Esophagus muscularis mucosa (tissue), 4 donors: ENCODE measurements around the gene CALD1. TPM values are rescaled to one million over a fixed set of nuclear protein-coding genes. Genes with fewer than 3 reads are reported as not detected.
A peak's percentile ranks its signal among the peaks of the same experiment; 100 is the strongest.

Experiments used
- DNase-seq: peaks from one replicate; pipeline ENCODE4 v3.0.0-alpha.2; 2017; ENCODE audit errors: extremely low spot score
- H3K27ac ChIP-seq, 4 donors: fragments of 200-600 bp; sonication (generic); replicated peaks in 1 of 4; 1 replicate in 3 of 4; 2 replicates in 1 of 4; pipeline ENCODE4 v1.5.1; 2016 to 2019; ENCODE audit warnings: mild to moderate bottlenecking in 1 of 4
- H3K27me3 ChIP-seq, 4 donors: fragments of 200-600 bp; sonication (generic); one replicate each; pipeline versions ENCODE4 v1.5.1 to v1.6.0; 2016 to 2019
- H3K36me3 ChIP-seq, 4 donors: fragments of 200-600 bp; sonication (generic); one replicate each; pipeline ENCODE4 v1.5.1; 2016 to 2019
- H3K4me1 ChIP-seq, 4 donors: fragments of 200-600 bp; sonication (generic); one replicate each; pipeline ENCODE4 v1.5.1; 2016 to 2019
- H3K4me3 ChIP-seq, 4 donors: fragments of 200-600 bp; sonication (generic); 1 replicate in 2 of 4; 2 replicates in 2 of 4; pipeline ENCODE4 v1.5.1; 2016 to 2019; ENCODE audit warnings: mild to moderate bottlenecking in 4 of 4, moderate library complexity in 1 of 4
- H3K9me3 ChIP-seq, 4 donors: fragments of 200-600 bp; sonication (generic); 1 replicate in 3 of 4; 2 replicates in 1 of 4; pipeline ENCODE4 v1.5.1; 2016 to 2019
- EP300 ChIP-seq: sonication (generic); formaldehyde crosslinking; IDR thresholded peaks from one replicate; pipeline ENCODE4 v1.6.1; 2017; ENCODE audit warnings: antibody characterized with exemption
- POLR2A ChIP-seq: fragments of 450-650 bp; IDR thresholded peaks from one replicate; pipeline ENCODE4 v1.6.1; 2017; ENCODE audit warnings: antibody characterized with exemption, moderate library complexity, mild to moderate bottlenecking, low read depth
- POLR2AphosphoS5 ChIP-seq, 2 donors: sonication (generic); formaldehyde crosslinking; IDR thresholded peaks; one replicate each; pipeline ENCODE4 v1.6.1; 2017; ENCODE audit warnings: antibody characterized with exemption in 2 of 2
- WGBS: methylation state at CpG from one replicate; pipeline ENCODE4 v1.1.5; 2018; 5-methylcytosine and 5-hydroxymethylcytosine counted together
- intact Hi-C: fragments of 100-400 bp; cut with DNase I; formaldehyde crosslinking; loops from one replicate; pipeline ENCODE4 v1.15.1; 2023
- total RNA-seq, 4 donors: library from RNA; depleted of rRNA; stranded (reverse); fragments of >200 nt; gene quantifications; one replicate each; pipeline versions ENCODE4 v1.1.0 to v1.2.1, GENCODE V29; 2016
- TF ChIP-seq, protein P1 (sequence below), 3 experiments: fragments of 200-600 bp in 2 of 3; fragments of 450-650 bp in 1 of 3; sonication (generic) in 2 of 3; IDR thresholded peaks; one replicate each; pipeline ENCODE4 v1.5.1; 2017 to 2019; ENCODE audit warnings: antibody characterized with exemption in 3 of 3, mild to moderate bottlenecking in 2 of 3, moderate library complexity in 1 of 3

Gene CALD1
- total RNA-seq, 4 donors from 2014 or later = 2,057 to 3,140 (median 2,687) TPM

DNA sequence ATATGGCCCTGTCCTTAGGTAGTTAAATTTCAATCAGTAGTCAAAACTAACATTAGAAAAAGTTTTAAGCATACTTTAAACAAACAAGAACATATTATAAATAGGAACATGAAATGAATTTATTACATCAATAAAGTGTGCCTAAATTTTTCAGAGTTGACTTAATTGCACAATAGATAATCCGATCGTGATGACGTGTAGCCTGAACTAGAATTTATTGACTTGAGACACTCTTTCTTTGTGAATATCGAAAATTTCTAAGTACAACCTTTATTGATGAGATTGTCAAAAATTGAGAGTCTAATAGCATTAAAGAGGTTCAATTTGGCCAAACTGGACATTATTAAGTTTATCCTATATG is 56.0 kb downstream of the CALD1 start:
- TF ChIP-seq, protein P1, sequence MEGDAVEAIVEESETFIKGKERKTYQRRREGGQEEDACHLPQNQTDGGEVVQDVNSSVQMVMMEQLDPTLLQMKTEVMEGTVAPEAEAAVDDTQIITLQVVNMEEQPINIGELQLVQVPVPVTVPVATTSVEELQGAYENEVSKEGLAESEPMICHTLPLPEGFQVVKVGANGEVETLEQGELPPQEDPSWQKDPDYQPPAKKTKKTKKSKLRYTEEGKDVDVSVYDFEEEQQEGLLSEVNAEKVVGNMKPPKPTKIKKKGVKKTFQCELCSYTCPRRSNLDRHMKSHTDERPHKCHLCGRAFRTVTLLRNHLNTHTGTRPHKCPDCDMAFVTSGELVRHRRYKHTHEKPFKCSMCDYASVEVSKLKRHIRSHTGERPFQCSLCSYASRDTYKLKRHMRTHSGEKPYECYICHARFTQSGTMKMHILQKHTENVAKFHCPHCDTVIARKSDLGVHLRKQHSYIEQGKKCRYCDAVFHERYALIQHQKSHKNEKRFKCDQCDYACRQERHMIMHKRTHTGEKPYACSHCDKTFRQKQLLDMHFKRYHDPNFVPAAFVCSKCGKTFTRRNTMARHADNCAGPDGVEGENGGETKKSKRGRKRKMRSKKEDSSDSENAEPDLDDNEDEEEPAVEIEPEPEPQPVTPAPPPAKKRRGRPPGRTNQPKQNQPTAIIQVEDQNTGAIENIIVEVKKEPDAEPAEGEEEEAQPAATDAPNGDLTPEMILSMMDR (IDR thresholded peaks at IDR 0.05) = no peak
- no peak for TF ChIP-seq POLR2A
- TF ChIP-seq EP300 = no peak
- no peak for TF ChIP-seq POLR2AphosphoS5 (IDR thresholded peaks at IDR 0.05)
- no peak overlapping the region for H3K4me3 ChIP-seq
- no peaks in the 10 kb centered on the region for H3K36me3 ChIP-seq
- no peak for DNase-seq
- H3K4me1 ChIP-seq = peaks cover 25 to 100% (median 89%) of the 10 kb centered on the region in 4 donors
- intact Hi-C loops = no loop called here
- 74% methylated on average over 4 of the region's 4 CpGs for WGBS
- no peaks in the 10 kb centered on the region for H3K9me3 ChIP-seq
- peak overlapping the region; percentile 73 to 87 (median 82) for H3K27ac ChIP-seq
- no peaks in the 10 kb centered on the region for H3K27me3 ChIP-seq

DNA sequence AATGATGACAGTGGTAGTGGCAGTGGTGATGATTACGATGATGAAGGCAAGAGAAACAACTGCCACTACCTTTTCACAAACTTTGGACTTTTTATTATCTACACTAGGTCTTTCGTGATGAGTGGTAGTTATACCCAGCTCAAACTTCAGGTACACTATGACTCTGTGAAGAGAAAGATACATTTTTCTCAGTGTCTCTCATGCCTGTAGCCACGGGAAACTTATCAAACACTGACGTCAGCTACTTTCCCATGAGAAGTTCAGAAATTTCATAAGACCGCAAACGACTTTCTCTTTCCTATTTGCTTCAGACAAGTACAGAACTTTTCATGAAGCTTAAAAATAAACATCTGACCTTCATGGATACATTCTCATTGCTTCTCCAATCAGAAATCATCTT is 57.0 kb downstream of the CALD1 start:
- Histone ChIP-seq H3K36me3 (no peaks in the 10 kb centered on the region), H3K4me1 (peaks cover 28 to 100% (median 88%) of the 10 kb centered on the region in 4 donors), H3K27me3 (no peaks in the 10 kb centered on the region), H3K27ac (peak overlapping the region; percentile 73 to 87 (median 82)), H3K9me3 (no peaks in the 10 kb centered on the region), H3K4me3 (no peak overlapping the region)
- intact Hi-C loops = no loop called here
- no peak for DNase-seq
- TF ChIP-seq POLR2A = no peak
- TF ChIP-seq EP300 = peak; percentile 51
- TF ChIP-seq POLR2AphosphoS5 (IDR thresholded peaks at IDR 0.05) = peak; percentile 41 to 68
- TF ChIP-seq, protein P1 (IDR thresholded peaks at IDR 0.05) = no peak
- 65% methylated on average over 6 of the region's 6 CpGs for WGBS

DNA sequence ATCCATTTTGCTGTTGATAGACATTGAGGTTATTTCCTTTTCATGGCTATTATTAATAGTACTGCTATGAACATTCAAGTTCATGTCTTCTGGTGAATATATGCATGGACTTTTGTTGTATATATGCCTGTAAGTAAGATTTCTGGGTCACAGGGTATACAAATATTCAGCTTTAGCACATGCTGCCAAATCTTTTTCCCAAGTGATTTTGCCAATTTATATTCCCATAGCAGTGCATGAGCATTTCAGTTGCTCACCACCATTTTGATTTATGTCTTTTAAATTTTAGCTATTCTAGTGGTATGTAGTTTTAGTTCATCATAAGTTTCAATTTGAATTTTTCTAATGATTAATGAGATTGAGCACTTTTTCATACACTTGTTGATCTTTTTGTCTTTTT is 59.9 kb downstream of the CALD1 start:
- Histone ChIP-seq H3K4me3 (no peak overlapping the region), H3K27me3 (no peaks in the 10 kb centered on the region), H3K27ac (peak overlapping the region in 3 of 4 donors; percentile 83 to 87 (median 87)), H3K9me3 (no peaks in the 10 kb centered on the region), H3K36me3 (peaks cover 0 to 11% (median 4%) of the 10 kb centered on the region in 4 donors), H3K4me1 (peaks cover 41 to 100% (median 89%) of the 10 kb centered on the region in 4 donors)
- intact Hi-C loops = no loop called here
- TF ChIP-seq POLR2AphosphoS5 (IDR thresholded peaks at IDR 0.05) = no peak
- no peak for TF ChIP-seq POLR2A
- DNase-seq = no peak

DNA sequence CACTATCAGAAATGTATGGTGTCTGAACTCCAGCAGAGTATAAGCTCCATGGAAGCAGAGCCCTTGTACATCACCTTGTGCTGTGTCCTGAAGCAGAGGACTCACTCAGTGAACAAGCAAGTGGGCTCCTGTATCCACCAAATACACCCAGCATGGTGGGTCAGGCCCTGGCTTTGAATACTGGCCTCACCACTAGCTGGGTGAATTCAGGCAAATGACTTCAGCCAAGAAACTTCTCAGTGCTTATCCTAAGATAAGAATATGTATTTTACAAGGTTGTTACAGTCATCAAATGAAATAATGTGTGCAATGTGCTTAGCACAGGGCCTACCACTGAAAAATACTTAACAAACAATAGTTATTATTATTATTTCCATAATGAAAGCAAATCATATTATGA is 62.6 kb downstream of the CALD1 start:
- Histone ChIP-seq H3K4me1 (peaks cover 46 to 100% (median 96%) of the 10 kb centered on the region in 4 donors), H3K27ac (peak overlapping the region; percentile 32 to 87 (median 72)), H3K4me3 (no peak overlapping the region), H3K27me3 (no peaks in the 10 kb centered on the region), H3K36me3 (peaks cover 6 to 32% (median 25%) of the 10 kb centered on the region in 4 donors), H3K9me3 (no peaks in the 10 kb centered on the region)
- intact Hi-C loops = no loop called here
- DNase-seq = no peak
- TF ChIP-seq POLR2A (no peak), POLR2AphosphoS5 (IDR thresholded peaks at IDR 0.05) (no peak)

DNA sequence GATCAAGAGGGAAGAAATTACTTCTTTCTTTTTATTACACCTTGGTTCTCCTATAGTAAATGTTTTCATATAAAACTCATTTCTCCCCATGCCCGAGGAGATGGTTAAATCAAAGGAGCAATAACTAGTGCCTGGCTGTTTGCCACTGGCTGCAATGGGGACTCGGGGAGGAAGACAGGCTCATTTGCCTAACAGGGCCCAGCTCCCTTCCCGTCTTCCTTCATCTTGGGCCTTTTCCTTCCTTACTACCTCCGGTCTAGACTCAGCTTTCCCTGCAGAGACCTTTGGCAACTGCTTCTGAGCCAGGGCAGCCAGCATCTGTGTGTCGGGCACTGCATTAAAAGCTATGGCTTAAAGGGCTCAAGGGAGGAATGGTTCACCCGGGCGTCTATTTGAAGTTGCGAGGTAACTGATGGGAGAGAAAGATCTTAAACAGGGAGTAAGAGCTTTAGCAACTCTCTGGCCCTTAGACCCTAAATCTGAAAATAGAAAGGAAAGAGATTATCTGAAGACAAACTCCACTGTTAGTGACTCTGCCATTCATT is 63.5 kb downstream of the CALD1 start:
- no peaks in the 10 kb centered on the region for H3K9me3 ChIP-seq
- peaks cover 6 to 32% (median 25%) of the 10 kb centered on the region in 4 donors for H3K36me3 ChIP-seq
- peaks cover 55 to 100% (median 97%) of the 10 kb centered on the region in 4 donors for H3K4me1 ChIP-seq
- 44% methylated on average over 8 of the region's 8 CpGs for WGBS
- H3K27me3 ChIP-seq = no peaks in the 10 kb centered on the region
- no peak for TF ChIP-seq POLR2A
- no peak for TF ChIP-seq POLR2AphosphoS5 (IDR thresholded peaks at IDR 0.05)
- TF ChIP-seq, protein P1 (IDR thresholded peaks at IDR 0.05) = no peak
- no peak for TF ChIP-seq EP300
- peak overlapping the region; percentile 58 to 87 (median 73) for H3K27ac ChIP-seq
- DNase-seq = no peak
- intact Hi-C loops = no loop called here
- peak overlapping the region in 2 of 4 donors; percentile 13 to 29 for H3K4me3 ChIP-seq

DNA sequence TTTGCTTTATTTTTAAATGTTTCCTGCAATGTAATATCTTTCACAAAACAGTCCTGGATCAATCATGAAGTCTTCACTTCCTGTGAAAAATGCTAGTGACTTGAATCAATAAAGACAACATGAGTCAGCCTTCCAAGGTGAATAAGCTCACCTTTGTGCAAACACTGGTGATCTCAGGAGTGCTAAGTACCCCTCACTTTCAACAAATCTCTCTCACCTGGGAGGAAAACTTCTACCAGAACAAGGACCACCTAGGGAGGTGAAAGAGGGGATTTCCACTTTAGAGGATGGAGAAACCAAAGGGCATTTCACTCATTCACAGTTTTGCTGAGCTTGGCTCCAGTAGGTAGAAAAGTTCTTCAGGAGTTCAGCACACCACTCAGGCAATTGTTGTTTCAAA is 64.8 kb downstream of the CALD1 start:
- peaks cover 57 to 100% (median 98%) of the 10 kb centered on the region in 4 donors for H3K4me1 ChIP-seq
- DNase-seq = no peak
- H3K9me3 ChIP-seq = no peaks in the 10 kb centered on the region
- H3K4me3 ChIP-seq = no peak overlapping the region
- no peaks in the 10 kb centered on the region for H3K27me3 ChIP-seq
- intact Hi-C loops = no loop called here
- peaks cover 6 to 32% (median 25%) of the 10 kb centered on the region in 4 donors for H3K36me3 ChIP-seq
- peak overlapping the region; percentile 50 to 87 (median 72) for H3K27ac ChIP-seq
- no peak for TF ChIP-seq EP300
- no peak for TF ChIP-seq POLR2A
- TF ChIP-seq POLR2AphosphoS5 (IDR thresholded peaks at IDR 0.05) = no peak
- TF ChIP-seq, protein P1 (IDR thresholded peaks at IDR 0.05) = no peak
